K562 (cell line): ENCODE data around the gene SMOC2. TPM values are rescaled to one million over a fixed set of nuclear protein-coding genes. Genes with fewer than 3 reads are reported as not detected.

Experiments
- ATAC-seq: fragments of 200-7000 bp; cut with Tn5 transposase; 3 replicates; pipeline ENCODE4 v1.9.1; 2020; ENCODE audit warnings: moderate library complexity
- BruUV-seq: library from RNA; stranded (reverse); fragments of 400-500 nt; replicated peaks from 2 replicates; lab custom pipeline; 2021; lab: Mats Ljungman, UMichigan
- CTCF ChIA-PET: fragments of 300-600 bp; formaldehyde crosslinking; extraction: SDS; loops from one replicate; lab custom pipeline; 2021; ENCODE audit warnings: low intra/inter-chr PET ratio; lab: Yijun Ruan, JAX
- POLR2A ChIA-PET: fragments of 300-600, 350-650 bp; sonication (Branson Sonifier 250); formaldehyde crosslinking; extraction: SDS; loops from one replicate; lab custom pipeline; 2021; ENCODE audit warnings: antibody characterized with exemption, inconsistent platforms; lab: Yijun Ruan, JAX
- DNase-seq, 4 experiments: peaks; one replicate each; pipeline versions ENCODE4 v3.0.0 to v3.0.0-alpha.2; 2011 to 2018; ENCODE audit warnings: low spot score in 3 of 4, mixed read lengths in 3 of 4; ENCODE audit errors: extremely low read depth in 1 of 4
- FAIRE-seq: peaks from 2 replicates; lab custom pipeline; 2011; peaks lifted over from hg19 to GRCh38; lab: Jason Lieb, UNC
- H2AFZ ChIP-seq: 2 replicates; pipeline ENCODE4 v1.6.0; 2011; ENCODE audit warnings: low read depth, low read length, control low read depth, inconsistent platforms
- H3K27ac ChIP-seq: fragments of 200-600 bp; 3 replicates; pipeline ENCODE4 v1.8.0; 2011; ENCODE audit warnings: low read depth, mild to moderate bottlenecking, control low read depth, inconsistent platforms, low read length, moderate library complexity, mixed read lengths; ENCODE audit errors: extremely low read depth
- H3K27me3 ChIP-seq, 2 experiments: fragments of 300-600 bp in 1 of 2; 2 replicates in 1 of 2; 3 replicates in 1 of 2; pipeline versions ENCODE4 v1.6.0 to v1.8.0; 2011; ENCODE audit warnings: inconsistent platforms in 2 of 2, low read length in 2 of 2, mild to moderate bottlenecking in 1 of 2, mixed read lengths in 1 of 2, moderate library complexity in 1 of 2; ENCODE audit not compliant: control insufficient read depth in 2 of 2, insufficient read depth in 2 of 2
- H3K36me3 ChIP-seq: fragments of 300-600 bp; 3 replicates; pipeline ENCODE4 v1.8.0; 2011; ENCODE audit warnings: mild to moderate bottlenecking, low read length, inconsistent platforms; ENCODE audit not compliant: control insufficient read depth, insufficient read depth
- H3K4me1 ChIP-seq, 2 experiments: fragments of 200-600 bp in 1 of 2; replicated peaks in 1 of 2; 2 replicates in 1 of 2; 3 replicates in 1 of 2; pipeline versions ENCODE4 v1.5.1 to v1.8.0; 2011; ENCODE audit warnings: inconsistent platforms in 2 of 2, low read length in 2 of 2, mild to moderate bottlenecking in 1 of 2, mixed read lengths in 1 of 2, moderate library complexity in 1 of 2; ENCODE audit not compliant: control insufficient read depth in 2 of 2, insufficient read depth in 2 of 2
- H3K4me2 ChIP-seq: 2 replicates; pipeline ENCODE4 v1.6.1; 2011; ENCODE audit warnings: low read length, control low read depth, inconsistent platforms, mixed read lengths; ENCODE audit not compliant: insufficient read depth
- H3K4me3 ChIP-seq: fragments of 200-600 bp; sonication (generic), shearing (Covaris generic); 2 replicates; pipeline ENCODE4 v1.5.1; 2016; ENCODE audit warnings: control low read depth, inconsistent platforms
- H3K79me2 ChIP-seq: fragments of 200-600 bp; 3 replicates; pipeline ENCODE4 v1.8.0; 2011; ENCODE audit warnings: low read length, inconsistent platforms; ENCODE audit not compliant: control insufficient read depth, insufficient read depth
- H3K9ac ChIP-seq, 2 experiments: 2 replicates each; pipeline versions ENCODE4 v1.6.0 to v1.6.1; 2011; ENCODE audit warnings: low read depth in 2 of 2, low read length in 2 of 2, control low read depth in 1 of 2, inconsistent platforms in 1 of 2, mild to moderate bottlenecking in 1 of 2, mixed read lengths in 1 of 2; ENCODE audit not compliant: insufficient read depth in 1 of 2
- H3K9me1 ChIP-seq: one replicate; pipeline ENCODE4 v1.6.0; 2011; ENCODE audit warnings: inconsistent platforms, mild to moderate bottlenecking, low read length, moderate library complexity; ENCODE audit not compliant: control insufficient read depth, insufficient read depth
- H3K9me3 ChIP-seq: replicated peaks from 2 replicates; pipeline ENCODE4 v1.5.1; 2011; ENCODE audit warnings: low read depth, low read length, inconsistent platforms; ENCODE audit not compliant: control insufficient read depth, insufficient read depth
- H4K20me1 ChIP-seq: replicated peaks from 2 replicates; pipeline ENCODE4 v1.6.1; 2011; ENCODE audit warnings: low read length, inconsistent platforms, mixed read lengths; ENCODE audit not compliant: control insufficient read depth, insufficient read depth
- CHD4 ChIP-seq: fragments of 200-600 bp; sonication (generic); IDR thresholded peaks from 3 replicates; pipeline ENCODE4 v1.6.1; 2012; ENCODE audit warnings: low read depth, mild to moderate bottlenecking, mixed read lengths, low read length, inconsistent platforms; ENCODE audit not compliant: insufficient read depth, insufficient replicate concordance, poor library complexity, severe bottlenecking
- FOXK1 ChIP-seq: sonication (generic); formaldehyde crosslinking; IDR thresholded peaks from 2 replicates; pipeline ENCODE4 v1.8.0; 2022; ENCODE audit warnings: missing genetic modification reagents, mild to moderate bottlenecking, borderline replicate concordance
- NUFIP1 ChIP-seq: fragments of 450-650 bp; IDR thresholded peaks from 2 replicates; pipeline ENCODE4 v1.6.1; 2018; ENCODE audit not compliant: partially characterized antibody
- PHF21A ChIP-seq: fragments of 450-650 bp; IDR thresholded peaks from 2 replicates; pipeline ENCODE4 v1.6.1; 2017; ENCODE audit warnings: low read depth, borderline replicate concordance
- PHTF2 ChIP-seq: fragments of 250-450 bp; sonication (Bioruptor Pico); IDR thresholded peaks from 2 replicates; pipeline ENCODE4 v1.5.0; 2021; ENCODE audit warnings: mild to moderate bottlenecking
- SMARCE1 ChIP-seq: fragments of 450-650 bp; IDR thresholded peaks from 2 replicates; pipeline ENCODE4 v1.7.1; 2016; ENCODE audit warnings: mild to moderate bottlenecking
- SNIP1 ChIP-seq: fragments of 450-650 bp; IDR thresholded peaks from 2 replicates; pipeline ENCODE4 v1.7.1; 2017; ENCODE audit warnings: low read depth, mild to moderate bottlenecking
- XRCC5 ChIP-seq: fragments of 200-400 bp; formaldehyde crosslinking; IDR thresholded peaks from 2 replicates; pipeline ENCODE4 v1.6.1; 2017; ENCODE audit warnings: low read depth, mild to moderate bottlenecking, low read length
- ZNF146 ChIP-seq: IDR thresholded peaks from one replicate; pipeline ENCODE4 v1.6.1; 2018; ENCODE audit warnings: missing compliant biosample characterization; ENCODE audit not compliant: unreplicated experiment
- ZNF347 ChIP-seq: fragments of 450-650 bp; formaldehyde crosslinking; IDR thresholded peaks from 2 replicates; pipeline ENCODE4 v1.4.0; 2020; ENCODE audit warnings: low read depth, mild to moderate bottlenecking, moderate library complexity
- ZNF436 ChIP-seq: fragments of 250-450, 450-650 bp; sonication (Bioruptor Pico); formaldehyde crosslinking; IDR thresholded peaks from 2 replicates; pipeline ENCODE4 v1.7.0; 2020; ENCODE audit warnings: mild to moderate bottlenecking
- ZNF766 ChIP-seq: fragments of 200-800 bp; sonication (Bioruptor generic); conservative IDR thresholded peaks from 2 replicates; pipeline ENCODE4 v1.6.1; 2016; ENCODE audit warnings: missing genetic modification characterization, missing compliant biosample characterization
- whole genome bisulfite sequencing: fragments of 100-300 bp; shearing (Covaris generic); methylation state at CpG from one replicate; pipeline ENCODE4 v1.1.6; 2016; ENCODE audit warnings: low coverage, mixed read lengths; ENCODE audit not compliant: insufficient coverage; ENCODE audit errors: missing lambda C conversion rate; 5-methylcytosine and 5-hydroxymethylcytosine counted together
- in situ Hi-C: fragments of 300-500 bp; cut with MboI; formaldehyde crosslinking; loops from 4 replicates; pipeline ENCODE4 v1.15.0; 2018; ENCODE audit warnings: inconsistent platforms, mixed read lengths
- intact Hi-C: fragments of 100-400 bp; cut with micrococcal nuclease; formaldehyde crosslinking; loops from 2 replicates; pipeline ENCODE4 v1.14.2; 2022
- polyA plus RNA-seq, 8 experiments: library from polyadenylated mRNA; depleted of rRNA in 4 of 8; stranded (reverse) in 5 of 8; unstranded in 3 of 8; fragments of >200 nt; fragmentation: Nextera tagmentation in 2 of 8; fragmentation: Illumina TruSeq in 1 of 8; extraction: Ambion mirVana in 2 of 8; extraction: Trizol in 1 of 8; gene quantifications; 2 replicates each; pipeline versions ENCODE4 v1.2.1 to v1.2.3, GENCODE V29; 2011 to 2014; ENCODE audit warnings: inconsistent platforms in 1 of 8, missing spikeins in 1 of 8
- total RNA-seq, 7 experiments: library from RNA; depleted of rRNA in 6 of 7; stranded (reverse); fragments of >200 nt in 6 of 7; fragmentation: Illumina TruSeq in 2 of 7; extraction: Trizol in 2 of 7; gene quantifications; 2 replicates each; pipeline versions ENCODE4 v1.2.1 to v1.2.3, GENCODE V29; 2011 to 2021; ENCODE audit warnings: low replicate concordance in 1 of 7
- TF ChIP-seq, protein P1 (sequence below): fragments of 200-400 bp; formaldehyde crosslinking; IDR thresholded peaks from 2 replicates; pipeline ENCODE4 v1.6.1; 2017; ENCODE audit warnings: mild to moderate bottlenecking, low read depth, low read length, moderate library complexity

SMOC2 gene
- total and polyA plus RNA-seq, 9 of the 15 experiments (the other 6 are each of a cell fraction or from before 2014, with no cell fraction given) = 0.45 to 2.3 (median 1.1) TPM

DNA sequence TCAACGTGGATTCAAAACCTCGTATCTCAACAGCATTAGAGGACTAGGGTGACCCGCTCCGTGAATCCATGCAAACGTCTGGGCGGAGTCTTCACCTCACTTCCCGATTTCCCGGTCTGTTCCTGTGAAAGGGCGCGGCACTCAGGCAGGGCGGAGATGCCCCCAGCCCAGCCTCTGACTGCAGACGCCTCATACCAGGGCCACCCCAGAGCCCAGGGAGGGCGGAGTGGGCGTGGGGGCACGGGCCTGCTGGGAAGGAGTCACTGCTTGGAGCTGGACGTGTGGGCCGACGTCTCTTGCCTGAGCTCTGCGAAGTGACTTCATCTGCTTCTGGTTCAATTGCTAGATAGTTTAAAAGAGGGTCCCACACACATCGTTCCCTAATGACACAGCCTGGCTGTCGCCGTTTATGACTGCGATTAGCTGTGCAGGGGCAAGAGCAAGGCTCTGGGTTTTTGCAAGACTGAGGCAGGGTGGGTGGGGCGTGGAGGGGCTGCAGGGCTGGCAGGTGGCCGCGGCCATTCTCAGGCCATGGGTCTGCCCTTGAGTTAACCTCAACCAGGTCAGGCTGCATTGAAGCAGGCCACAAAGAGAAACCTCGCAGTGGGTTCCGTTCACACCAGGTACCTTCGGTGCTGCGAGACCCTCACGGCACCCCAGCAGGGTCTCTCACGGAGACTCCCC, 15.0 kb downstream of the SMOC2 start (continued):
- TF ChIP-seq PHF21A = no peak
- TF ChIP-seq CHD4 = no peak
- no peak for TF ChIP-seq ZNF766 (CRISPR knock-in tag)
- no peak for TF ChIP-seq PHTF2 (CRISPR knock-in tag)
- TF ChIP-seq XRCC5 = no peak
- no peak for TF ChIP-seq ZNF347 (CRISPR knock-in tag)
- no peak for TF ChIP-seq FOXK1 (CRISPR knock-in tag)
- no peak for TF ChIP-seq ZNF146 (CRISPR knock-in tag)
- TF ChIP-seq NUFIP1 = no peak
- no peak for TF ChIP-seq ZNF436 (CRISPR knock-in tag)
- TF ChIP-seq, all 486 proteins: peak for 0

DNA sequence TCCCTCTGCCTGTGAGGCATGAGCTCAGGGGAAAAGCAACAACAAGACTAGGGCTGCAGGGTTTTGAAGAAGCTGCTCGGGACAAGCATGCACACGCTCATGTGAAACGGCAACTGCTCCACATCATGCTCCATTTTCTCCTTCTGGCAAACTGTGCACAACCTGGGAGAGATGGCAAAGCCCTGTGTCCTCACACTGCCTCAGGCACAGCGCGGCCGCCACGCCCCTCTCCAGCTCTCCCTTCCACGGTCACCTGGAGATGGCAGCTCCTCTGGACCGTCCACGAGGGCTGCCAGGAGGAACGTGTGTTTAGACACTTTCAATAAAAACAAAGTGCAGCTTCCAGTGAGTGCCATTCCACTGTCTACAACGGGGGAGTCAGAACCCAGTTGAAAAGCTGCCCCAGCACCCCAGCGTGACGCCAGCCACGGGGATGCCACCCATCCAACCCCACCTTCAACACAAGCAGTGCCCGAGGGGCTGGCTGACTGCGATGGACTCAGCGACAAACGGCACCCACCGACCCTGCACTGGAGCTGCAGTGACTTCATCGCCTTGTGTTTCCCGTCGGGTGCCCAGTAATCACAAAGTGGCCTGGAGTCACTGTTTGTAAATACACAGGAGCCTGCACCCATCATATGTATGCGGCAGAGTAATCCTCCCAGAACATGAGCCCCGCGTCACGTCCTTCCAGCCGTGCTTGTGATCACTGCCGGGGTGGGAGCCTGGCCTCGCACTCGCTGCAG, 16.1 kb downstream of the SMOC2 start:
- in situ Hi-C loops (no loop called here), intact Hi-C loops (no loop called here)
- H4K20me1 ChIP-seq = peaks cover 3% of the 10 kb centered on the region; the same call in 1 of the 2 replicates
- peaks cover 0 to 3% of the 10 kb centered on the region in 2 experiments; a peak in 1 of 5 replicates for H3K4me1 ChIP-seq
- FAIRE-seq = no peak
- no peak overlapping the region for H3K9ac ChIP-seq
- no peak overlapping the region for H3K27ac ChIP-seq
- peaks cover 10 to 48% of the 10 kb centered on the region in 2 experiments; a peak in 4 of 5 replicates for H3K27me3 ChIP-seq
- H3K79me2 ChIP-seq = no peaks in the 10 kb centered on the region
- H3K4me3 ChIP-seq = no peak overlapping the region
- H3K4me2 ChIP-seq = no peak overlapping the region
- POLR2A ChIA-PET = interaction anchor here (1.0 kb wide), 1 partner anchor 60 kb away, joined by 3 read pairs; no protein-coding TSS in a partner anchor
- no peaks in the 10 kb centered on the region for H3K36me3 ChIP-seq
- no peaks in the 10 kb centered on the region for H3K9me3 ChIP-seq
- ATAC-seq = no peak
- no peak for DNase-seq
- BruUV-seq = no TSS peak
- WGBS = 17% methylated on average over 31 of the region's 31 CpGs
- H3K9me1 ChIP-seq = no peaks in the 10 kb centered on the region
- no peak for TF ChIP-seq SMARCE1
- TF ChIP-seq, protein P1, sequence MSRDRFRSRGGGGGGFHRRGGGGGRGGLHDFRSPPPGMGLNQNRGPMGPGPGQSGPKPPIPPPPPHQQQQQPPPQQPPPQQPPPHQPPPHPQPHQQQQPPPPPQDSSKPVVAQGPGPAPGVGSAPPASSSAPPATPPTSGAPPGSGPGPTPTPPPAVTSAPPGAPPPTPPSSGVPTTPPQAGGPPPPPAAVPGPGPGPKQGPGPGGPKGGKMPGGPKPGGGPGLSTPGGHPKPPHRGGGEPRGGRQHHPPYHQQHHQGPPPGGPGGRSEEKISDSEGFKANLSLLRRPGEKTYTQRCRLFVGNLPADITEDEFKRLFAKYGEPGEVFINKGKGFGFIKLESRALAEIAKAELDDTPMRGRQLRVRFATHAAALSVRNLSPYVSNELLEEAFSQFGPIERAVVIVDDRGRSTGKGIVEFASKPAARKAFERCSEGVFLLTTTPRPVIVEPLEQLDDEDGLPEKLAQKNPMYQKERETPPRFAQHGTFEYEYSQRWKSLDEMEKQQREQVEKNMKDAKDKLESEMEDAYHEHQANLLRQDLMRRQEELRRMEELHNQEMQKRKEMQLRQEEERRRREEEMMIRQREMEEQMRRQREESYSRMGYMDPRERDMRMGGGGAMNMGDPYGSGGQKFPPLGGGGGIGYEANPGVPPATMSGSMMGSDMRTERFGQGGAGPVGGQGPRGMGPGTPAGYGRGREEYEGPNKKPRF = no peak
- TF ChIP-seq SNIP1 = no peak
- TF ChIP-seq, all 486 proteins: peak for 0
- H2AFZ ChIP-seq = no peak overlapping the region
- CTCF ChIA-PET = no interaction called here
